ENCODE data around the gene SLC22A23.

Gene SLC22A23

DNA sequence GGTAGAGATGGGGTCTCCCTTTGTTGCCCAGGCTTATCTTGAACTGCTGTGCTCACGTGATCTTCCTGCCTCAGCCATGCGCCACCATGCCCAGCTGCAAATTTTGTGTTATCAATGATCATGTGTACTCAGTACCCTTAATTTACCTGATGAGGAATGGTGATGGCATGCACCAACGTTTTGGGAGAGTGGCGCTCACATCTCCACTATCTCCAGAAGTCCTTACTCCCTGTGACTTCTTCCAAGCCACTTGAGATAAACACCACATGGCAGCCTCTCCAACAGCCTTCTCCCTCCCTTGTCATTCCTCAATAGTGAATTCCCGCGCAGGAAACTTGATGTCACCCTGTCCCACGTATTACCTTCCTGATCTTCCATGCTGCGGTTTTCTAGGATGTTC, 140.0 kb downstream of the SLC22A23 start:
- no peak for DNase-seq (ENCODE audit: low read depth)

GRCh38 chr6:3316331-3316730, 140.5 kb downstream of the SLC22A23 start:
- DNase-seq (ENCODE audit: low read depth): no peak

DNA sequence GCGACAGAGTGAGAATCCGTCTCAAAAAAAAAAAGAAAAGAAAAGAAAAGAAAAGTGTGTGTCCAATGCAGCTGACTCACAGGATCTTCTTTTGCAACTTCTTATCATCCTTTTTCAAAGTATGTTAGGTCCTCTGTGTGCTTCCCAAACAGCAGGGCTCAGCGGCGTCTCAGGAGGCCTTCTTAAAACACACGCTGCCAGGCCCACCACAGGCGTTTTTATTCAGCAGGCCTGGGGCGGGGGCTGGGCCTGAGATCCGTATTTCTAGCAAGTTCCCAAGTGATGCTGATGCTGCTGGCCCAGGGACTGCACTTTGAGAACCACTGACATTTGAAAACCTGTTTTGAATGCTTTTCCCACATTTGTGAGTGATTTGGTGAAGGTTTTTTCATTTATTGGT, 141.0 kb downstream of the SLC22A23 start:
- DNase-seq (ENCODE audit: low read depth): no peak

GRCh38 chr6:3314621-3315467, 142.0 kb downstream of the SLC22A23 start:
- no peak for DNase-seq (ENCODE audit: low read depth)

GRCh38 chr6:3314176-3314575, 142.7 kb downstream of the SLC22A23 start:
- no peak for DNase-seq (ENCODE audit: low read depth)

DNA sequence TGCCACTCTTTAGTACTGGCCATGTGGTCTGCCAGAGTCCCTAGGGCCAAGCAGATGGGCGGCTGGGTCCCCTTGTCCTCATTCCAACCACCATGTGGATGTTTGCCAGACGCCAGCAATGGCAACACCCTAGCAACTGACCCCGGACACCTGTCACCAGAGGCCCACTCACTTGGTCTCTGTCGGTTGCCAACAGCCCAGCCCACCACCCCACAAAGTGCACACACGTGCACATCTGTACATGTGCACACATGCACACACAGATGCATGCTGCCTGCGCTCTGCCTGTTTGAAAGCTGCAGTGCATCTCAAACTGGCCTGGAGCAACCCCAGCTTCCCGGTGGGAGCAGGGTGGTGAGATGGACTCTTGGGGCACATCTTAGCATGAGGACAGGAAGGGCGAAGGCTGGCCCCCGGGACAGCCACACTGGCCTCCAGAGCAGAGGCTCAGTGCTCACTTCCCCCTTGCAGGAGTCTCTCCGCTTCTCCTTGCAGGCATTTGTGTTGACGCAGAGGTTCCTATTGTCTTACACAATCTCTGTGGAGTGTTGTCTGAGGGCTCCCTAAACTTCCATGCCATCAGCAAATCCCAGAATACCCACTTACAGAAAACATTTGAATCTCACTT, 144.1 kb downstream of the SLC22A23 start:
- no peak for DNase-seq (ENCODE audit: low read depth)

GRCh38 chr6:3311826-3312225, 145.0 kb downstream of the SLC22A23 start:
- no peak for DNase-seq (ENCODE audit: low read depth)

- no peak for DNase-seq (ENCODE audit: low read depth)
These were observed 146.1 kb downstream of the SLC22A23 start for GRCh38 chr6:3310703-3311102.

- DNase-seq (ENCODE audit: low read depth): no peak
These were observed 146.8 kb downstream of the SLC22A23 start for GRCh38 chr6:3310051-3310448.

DNA sequence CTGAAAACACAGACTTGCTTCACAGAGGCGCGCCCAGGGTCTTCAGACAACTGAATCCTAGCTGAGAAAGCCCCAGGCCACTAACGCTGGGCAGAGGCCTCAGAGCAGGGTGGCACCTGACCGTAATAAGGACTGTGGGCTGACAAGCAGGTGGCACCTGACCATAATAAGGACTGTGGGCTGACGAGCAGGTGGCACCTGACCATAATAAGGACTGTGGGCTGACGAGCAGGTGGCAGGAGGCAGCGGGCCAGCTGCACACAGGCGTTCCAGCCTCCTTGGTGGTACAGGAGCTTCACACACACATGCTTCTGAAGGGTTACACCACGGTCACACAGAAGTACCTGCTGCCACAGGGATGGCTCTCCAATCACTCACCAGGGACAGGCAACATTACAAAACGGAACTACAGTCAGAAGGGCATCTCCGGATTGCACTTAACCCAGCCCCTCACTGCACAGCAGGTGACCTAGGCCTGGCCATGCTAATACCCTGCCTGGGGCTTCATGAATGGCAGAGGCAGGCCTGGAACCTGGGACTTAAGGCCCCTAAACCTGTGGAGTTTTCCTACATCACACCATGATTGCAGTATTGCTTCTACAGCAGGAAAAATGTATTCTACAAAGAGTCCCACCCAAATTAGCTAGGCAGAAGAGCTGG, 147.3 kb downstream of the SLC22A23 start:
- DNase-seq (ENCODE audit: low read depth): no peak

GRCh38 chr6:3308106-3308505, 148.7 kb downstream of the SLC22A23 start:
- DNase-seq (ENCODE audit: low read depth): no peak

- DNase-seq (ENCODE audit: low read depth): no peak
These were observed 149.4 kb downstream of the SLC22A23 start for GRCh38 chr6:3307436-3307835.

DNA sequence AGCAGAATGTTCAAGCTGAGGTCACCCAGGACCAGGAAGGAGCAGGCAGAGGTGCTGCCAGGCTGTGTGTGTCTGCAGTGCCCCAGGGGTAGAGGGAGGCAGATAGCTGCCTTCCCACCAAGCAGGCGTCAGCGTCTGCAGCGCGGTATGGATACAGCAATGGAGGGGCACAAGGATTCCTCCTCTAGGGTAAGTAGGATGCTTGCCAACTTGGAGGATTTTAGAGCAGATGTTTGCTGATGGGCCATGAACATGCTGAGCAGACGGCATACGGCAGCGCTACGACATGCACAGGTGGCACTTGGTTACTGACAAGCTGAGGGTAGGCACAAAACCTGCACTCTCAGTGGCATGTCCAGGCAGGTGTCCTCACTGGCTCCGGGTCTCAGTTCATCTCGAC, 150.0 kb downstream of the SLC22A23 start:
- no peak for DNase-seq (ENCODE audit: low read depth)

DNA sequence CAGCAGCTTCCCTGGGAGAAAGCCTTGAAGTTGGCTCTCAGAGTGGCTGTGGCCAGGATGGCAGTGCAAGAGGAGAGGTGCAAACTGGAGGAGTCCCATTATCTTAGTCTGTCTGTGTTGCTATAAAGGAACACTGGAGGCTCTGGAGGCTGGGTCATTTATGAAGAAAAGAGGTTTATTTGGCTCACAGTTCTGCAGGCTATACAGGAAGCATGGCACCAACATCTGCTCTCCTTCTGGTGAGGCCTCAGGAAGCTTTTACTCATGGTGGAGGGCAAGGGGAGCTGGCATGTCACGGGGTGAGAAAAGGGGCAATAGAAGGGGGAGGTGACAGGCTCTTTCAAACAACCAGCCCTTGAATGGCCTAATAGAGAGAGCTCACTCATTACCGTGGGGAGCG, 151.0 kb downstream of the SLC22A23 start:
- no peak for DNase-seq (ENCODE audit: low read depth)

GRCh38 chr6:3305216-3305565, 151.7 kb downstream of the SLC22A23 start:
- no peak for DNase-seq (ENCODE audit: low read depth)

DNA sequence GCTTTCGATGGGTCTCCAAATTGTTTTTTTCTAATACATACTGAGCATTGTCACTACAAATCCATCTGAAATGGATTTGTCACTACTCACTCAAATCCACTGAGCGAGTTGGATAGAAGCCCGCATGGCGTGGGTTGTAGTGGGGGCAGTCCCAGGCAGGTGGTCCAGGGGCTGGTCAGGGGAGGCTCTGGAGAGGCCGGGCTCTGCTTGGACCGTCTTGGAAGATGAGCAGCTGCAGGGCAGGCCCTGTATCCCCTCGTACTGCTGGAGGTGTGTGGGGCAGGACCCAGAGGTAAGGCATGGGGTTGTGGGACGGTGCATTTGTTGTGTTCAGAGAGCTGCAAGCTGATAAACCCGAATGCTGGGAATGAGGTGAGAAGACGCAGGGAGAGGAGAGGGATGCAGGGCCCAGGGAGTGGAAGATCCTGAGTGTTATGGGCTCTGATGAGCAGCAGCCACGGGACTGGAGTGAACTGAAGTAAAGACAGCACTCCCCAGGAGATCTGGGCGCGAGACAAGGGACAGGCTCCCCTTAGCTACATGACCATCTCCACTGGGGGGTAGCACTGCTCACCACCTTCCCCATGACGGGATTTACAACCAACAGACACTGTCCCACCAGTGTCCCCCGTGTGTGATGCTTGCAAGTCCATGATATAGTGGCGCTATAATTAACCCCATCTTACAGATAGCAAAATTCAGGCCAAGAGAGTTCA, 152.2 kb downstream of the SLC22A23 start:
- DNase-seq (ENCODE audit: low read depth): no peak

DNA sequence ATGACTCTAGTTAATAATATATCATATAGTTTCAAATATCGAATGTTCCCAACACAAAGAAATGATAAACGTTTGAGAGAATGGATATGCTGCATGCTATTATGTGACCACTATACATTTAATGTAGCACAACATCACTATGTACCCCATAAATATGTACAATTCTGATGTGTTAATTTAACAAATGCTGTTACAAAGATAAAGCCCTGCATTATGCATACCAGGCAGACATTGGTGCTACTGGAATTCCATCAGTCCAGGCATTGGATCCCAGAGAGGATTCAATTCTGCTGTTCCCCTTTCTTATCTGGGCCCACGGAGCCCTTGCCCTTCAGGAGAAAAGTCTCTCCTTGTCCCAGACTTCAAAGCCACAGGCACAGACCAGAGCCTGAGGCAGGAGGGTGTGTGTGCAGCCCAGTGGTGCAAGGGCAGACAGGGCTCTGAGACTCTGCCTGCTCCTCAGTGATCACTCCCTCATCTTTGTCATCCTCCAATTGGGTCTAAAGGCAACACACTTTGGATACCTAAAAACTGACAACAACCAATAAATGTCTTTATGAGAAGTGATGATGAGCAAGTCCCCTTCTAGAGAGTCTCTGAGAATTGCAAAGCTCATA, 152.9 kb downstream of the SLC22A23 start:
- no peak for DNase-seq (ENCODE audit: low read depth)

- DNase-seq (ENCODE audit: low read depth): no peak
These were observed 155.3 kb downstream of the SLC22A23 start for GRCh38 chr6:3301506-3301905.

GRCh38 chr6:3299221-3299620, 157.6 kb downstream of the SLC22A23 start:
- DNase-seq (ENCODE audit: low read depth): no peak

DNA sequence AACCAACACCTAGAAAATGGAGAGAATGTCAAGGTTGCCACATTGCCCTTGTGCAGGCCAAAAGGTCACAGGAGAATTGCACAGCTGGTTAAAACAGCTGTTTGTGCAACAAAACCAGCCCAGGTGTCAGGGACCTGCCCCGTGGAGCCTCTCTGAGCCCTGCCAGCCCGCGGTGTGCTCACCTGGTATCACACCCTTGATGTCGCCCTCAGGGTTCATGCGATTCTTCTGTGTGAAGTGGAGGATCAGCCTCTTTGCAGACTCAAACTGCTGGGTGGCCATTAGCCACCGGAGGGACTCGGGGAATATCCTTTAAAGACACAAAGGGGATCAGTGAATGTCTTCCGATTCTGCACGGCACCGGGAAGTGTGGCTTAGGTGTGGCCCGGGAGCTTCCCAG, 158.9 kb downstream of the SLC22A23 start:
- no peak for DNase-seq (ENCODE audit: low read depth)

DNA sequence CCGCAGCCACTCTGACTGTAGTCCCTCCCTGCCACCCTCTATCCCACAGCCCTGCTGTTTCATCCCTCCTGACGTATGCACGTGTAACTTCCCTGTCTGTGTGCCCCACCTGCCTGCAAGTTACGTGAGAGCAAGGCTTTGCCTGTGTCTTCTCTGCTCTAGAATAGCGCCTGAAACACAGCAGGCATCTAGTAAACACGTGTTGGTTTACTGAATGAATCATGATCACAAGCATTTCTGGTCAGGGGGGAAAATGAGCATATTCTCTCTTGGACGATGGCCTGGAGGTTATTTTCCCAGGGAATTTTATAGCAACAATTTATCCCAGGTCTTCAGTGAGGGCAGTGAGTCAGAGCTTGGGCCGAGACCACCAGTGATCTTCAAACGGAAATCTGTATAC, 159.8 kb downstream of the SLC22A23 start:
- DNase-seq (ENCODE audit: low read depth): peak; percentile 19

GRCh38 chr6:3296537-3296936, 160.3 kb downstream of the SLC22A23 start:
- DNase-seq (ENCODE audit: low read depth): no peak

Data from ELR (cell line).